Measurements from ENCODE around the gene IL20RB. TPM values are rescaled to one million over a fixed set of nuclear protein-coding genes. Genes with fewer than 3 reads are reported as not detected.

IL20RB gene
- total and polyA plus RNA-seq, 9 donors: 0.35 to 1.7 (median 0.60) TPM

DNA sequence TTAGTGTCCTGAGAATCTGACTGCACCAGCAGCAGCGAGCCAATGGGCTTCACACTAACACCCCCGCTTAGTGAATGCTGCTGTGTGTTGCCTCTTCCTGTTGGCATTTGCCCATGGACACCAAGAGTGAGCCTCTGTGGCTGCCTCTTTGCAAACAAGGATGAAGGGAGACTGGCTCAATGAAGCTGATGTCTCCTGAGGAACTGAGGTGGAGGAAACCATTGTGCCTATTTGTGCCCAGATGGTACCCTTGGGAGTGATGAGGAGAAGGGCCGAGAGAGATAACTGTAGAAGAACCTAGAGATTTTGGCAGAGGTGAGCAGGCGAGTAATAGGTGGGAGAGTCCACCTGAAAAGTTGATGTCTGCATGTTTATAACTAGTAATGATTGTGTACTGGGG lies 51.2 kb downstream of the IL20RB start:
- no peak for TF ChIP-seq POLR2A (IDR thresholded peaks at IDR 0.05)
- no peak for TF ChIP-seq EP300 (IDR thresholded peaks at IDR 0.05)
- TF ChIP-seq, protein P1, sequence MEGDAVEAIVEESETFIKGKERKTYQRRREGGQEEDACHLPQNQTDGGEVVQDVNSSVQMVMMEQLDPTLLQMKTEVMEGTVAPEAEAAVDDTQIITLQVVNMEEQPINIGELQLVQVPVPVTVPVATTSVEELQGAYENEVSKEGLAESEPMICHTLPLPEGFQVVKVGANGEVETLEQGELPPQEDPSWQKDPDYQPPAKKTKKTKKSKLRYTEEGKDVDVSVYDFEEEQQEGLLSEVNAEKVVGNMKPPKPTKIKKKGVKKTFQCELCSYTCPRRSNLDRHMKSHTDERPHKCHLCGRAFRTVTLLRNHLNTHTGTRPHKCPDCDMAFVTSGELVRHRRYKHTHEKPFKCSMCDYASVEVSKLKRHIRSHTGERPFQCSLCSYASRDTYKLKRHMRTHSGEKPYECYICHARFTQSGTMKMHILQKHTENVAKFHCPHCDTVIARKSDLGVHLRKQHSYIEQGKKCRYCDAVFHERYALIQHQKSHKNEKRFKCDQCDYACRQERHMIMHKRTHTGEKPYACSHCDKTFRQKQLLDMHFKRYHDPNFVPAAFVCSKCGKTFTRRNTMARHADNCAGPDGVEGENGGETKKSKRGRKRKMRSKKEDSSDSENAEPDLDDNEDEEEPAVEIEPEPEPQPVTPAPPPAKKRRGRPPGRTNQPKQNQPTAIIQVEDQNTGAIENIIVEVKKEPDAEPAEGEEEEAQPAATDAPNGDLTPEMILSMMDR (IDR thresholded peaks at IDR 0.05): no peak
- DNase-seq: no peak
- Histone ChIP-seq H3K9me3 (no peaks in the 10 kb centered on the region), H3K27ac (no peak overlapping the region), H3K4me1 (ENCODE audit: insufficient read depth) (no peaks in the 10 kb centered on the region), H3K27me3 (no peaks in the 10 kb centered on the region), H3K36me3 (no peaks in the 10 kb centered on the region), H3K4me3 (no peak overlapping the region)
- 85 to 88% (median 86%) methylated on average over 4 of the region's 4 CpGs for WGBS, 3 donors
- intact Hi-C loops (cut with DNase I): no loop called here

DNA sequence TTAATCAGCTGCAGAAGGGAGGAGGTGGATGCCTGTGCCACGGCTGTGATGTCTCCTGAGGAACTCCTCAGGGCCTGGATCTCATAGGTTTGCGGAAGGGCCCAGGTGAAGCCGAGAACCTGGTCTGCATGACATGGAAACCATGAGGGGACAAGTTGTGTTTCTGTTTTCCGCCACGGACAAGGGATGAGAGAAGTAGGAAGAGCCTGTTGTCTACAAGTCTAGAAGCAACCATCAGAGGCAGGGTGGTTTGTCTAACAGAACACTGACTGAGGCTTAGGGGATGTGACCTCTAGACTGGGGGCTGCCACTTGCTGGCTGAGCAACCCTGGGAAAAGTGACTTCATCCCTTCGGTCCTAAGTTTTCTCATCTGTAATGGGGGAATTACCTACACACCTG lies 52.4 kb downstream of the IL20RB start:
- Histone ChIP-seq H3K4me3 (no peak overlapping the region), H3K9me3 (no peaks in the 10 kb centered on the region), H3K36me3 (no peaks in the 10 kb centered on the region), H3K4me1 (ENCODE audit: insufficient read depth) (peaks cover 2% of the 10 kb centered on the region), H3K27ac (no peak overlapping the region), H3K27me3 (no peaks in the 10 kb centered on the region)
- TF ChIP-seq, protein P1 (IDR thresholded peaks at IDR 0.05): no peak
- TF ChIP-seq POLR2A (IDR thresholded peaks at IDR 0.05) (no peak), EP300 (IDR thresholded peaks at IDR 0.05) (no peak)
- intact Hi-C loops (cut with DNase I): loop anchor here (5.0 to 10.0 kb wide), 4 partner anchors 258 to 935 kb away; partner anchors contain the start of gene STAG1 (in 3 of the 4)
- DNase-seq: no peak
- 93 to 96% (median 94%) methylated on average over 6 of the region's 6 CpGs for WGBS, 3 donors

- Histone ChIP-seq H3K36me3 (no peaks in the 10 kb centered on the region), H3K27ac (no peak overlapping the region), H3K4me3 (no peak overlapping the region), H3K4me1 (ENCODE audit: insufficient read depth) (peaks cover 2% of the 10 kb centered on the region), H3K27me3 (no peaks in the 10 kb centered on the region), H3K9me3 (no peaks in the 10 kb centered on the region)
- intact Hi-C loops (cut with DNase I): loop anchor here (5.0 to 10.0 kb wide), 4 partner anchors 259 to 936 kb away; partner anchors contain the start of gene STAG1 (in 3 of the 4)
- no peak for TF ChIP-seq POLR2A (IDR thresholded peaks at IDR 0.05)
- TF ChIP-seq, protein P1 (IDR thresholded peaks at IDR 0.05): no peak
- no peak for TF ChIP-seq EP300 (IDR thresholded peaks at IDR 0.05)
- no peak for DNase-seq
- WGBS, 3 donors: 90 to 92% (median 91%) methylated on average over 4 of the region's 4 CpGs
These were observed 53.4 kb downstream of the IL20RB start for GRCh38 chr3:137011153-137011552.

DNA sequence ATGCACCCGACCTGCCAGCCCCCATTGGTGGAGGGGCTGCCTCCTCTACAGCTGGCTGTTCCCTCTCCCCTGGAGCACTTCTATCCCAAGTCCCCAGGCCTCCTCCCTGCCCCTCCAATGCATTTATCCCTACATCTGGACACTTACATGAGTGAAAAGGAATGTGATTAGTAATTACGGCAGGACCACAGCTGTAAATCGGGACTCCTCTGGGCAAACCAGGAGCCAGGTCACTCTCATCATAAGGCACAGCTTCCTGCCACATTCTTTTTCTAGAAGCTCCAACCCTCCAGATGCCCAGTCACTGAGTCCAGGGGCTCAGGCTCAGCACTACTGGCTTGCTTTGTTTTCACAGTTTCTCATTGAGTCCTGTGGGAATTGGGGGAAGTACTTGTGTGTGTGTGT lies 54.3 kb downstream of the IL20RB start:
- no peak overlapping the region for H3K27ac ChIP-seq
- no peak for TF ChIP-seq EP300 (IDR thresholded peaks at IDR 0.05)
- no peak for TF ChIP-seq POLR2A (IDR thresholded peaks at IDR 0.05)
- TF ChIP-seq, protein P1 (IDR thresholded peaks at IDR 0.05): no peak
- H3K4me1 ChIP-seq (ENCODE audit: insufficient read depth): peaks cover 2% of the 10 kb centered on the region
- H3K36me3 ChIP-seq: no peaks in the 10 kb centered on the region
- no peaks in the 10 kb centered on the region for H3K9me3 ChIP-seq
- WGBS, 3 donors: 58 to 78% (median 66%) methylated on average over 3 of the region's 3 CpGs
- intact Hi-C loops (cut with DNase I): loop anchor here (5.0 to 10.0 kb wide), 4 partner anchors 260 to 937 kb away; partner anchors contain the start of gene STAG1 (in 3 of the 4)
- DNase-seq: no peak
- H3K27me3 ChIP-seq: no peaks in the 10 kb centered on the region
- no peak overlapping the region for H3K4me3 ChIP-seq
